Measurements from ENCODE around the gene TMEM259.

Gene TMEM259

GRCh38 chr19:1055886-1056620 is 35.1 kb upstream of the TMEM259 start:
- no peak for DNase-seq (ENCODE audit: low read depth)

DNA sequence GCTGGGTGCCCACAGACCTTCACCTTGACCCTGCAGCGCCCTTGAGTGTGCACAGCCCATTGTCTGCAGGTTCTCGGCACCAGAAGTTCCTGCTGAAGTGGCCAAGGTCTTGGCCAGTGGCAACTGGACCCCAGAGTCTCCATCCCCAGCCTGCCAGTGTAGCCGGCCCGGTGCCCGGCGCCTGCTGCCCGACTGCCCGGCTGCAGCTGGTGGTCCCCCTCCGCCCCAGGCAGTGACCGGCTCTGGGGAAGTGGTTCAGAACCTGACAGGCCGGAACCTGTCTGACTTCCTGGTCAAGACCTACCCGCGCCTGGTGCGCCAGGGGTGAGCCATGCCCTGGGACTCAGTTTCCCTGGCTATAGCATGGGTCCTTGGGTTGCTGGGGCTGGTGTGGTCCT is 34.1 kb upstream of the TMEM259 start:
- DNase-seq (ENCODE audit: low read depth): no peak

GRCh38 chr19:1054102-1055027 is 33.4 kb upstream of the TMEM259 start:
- DNase-seq (ENCODE audit: low read depth): no peak

DNA sequence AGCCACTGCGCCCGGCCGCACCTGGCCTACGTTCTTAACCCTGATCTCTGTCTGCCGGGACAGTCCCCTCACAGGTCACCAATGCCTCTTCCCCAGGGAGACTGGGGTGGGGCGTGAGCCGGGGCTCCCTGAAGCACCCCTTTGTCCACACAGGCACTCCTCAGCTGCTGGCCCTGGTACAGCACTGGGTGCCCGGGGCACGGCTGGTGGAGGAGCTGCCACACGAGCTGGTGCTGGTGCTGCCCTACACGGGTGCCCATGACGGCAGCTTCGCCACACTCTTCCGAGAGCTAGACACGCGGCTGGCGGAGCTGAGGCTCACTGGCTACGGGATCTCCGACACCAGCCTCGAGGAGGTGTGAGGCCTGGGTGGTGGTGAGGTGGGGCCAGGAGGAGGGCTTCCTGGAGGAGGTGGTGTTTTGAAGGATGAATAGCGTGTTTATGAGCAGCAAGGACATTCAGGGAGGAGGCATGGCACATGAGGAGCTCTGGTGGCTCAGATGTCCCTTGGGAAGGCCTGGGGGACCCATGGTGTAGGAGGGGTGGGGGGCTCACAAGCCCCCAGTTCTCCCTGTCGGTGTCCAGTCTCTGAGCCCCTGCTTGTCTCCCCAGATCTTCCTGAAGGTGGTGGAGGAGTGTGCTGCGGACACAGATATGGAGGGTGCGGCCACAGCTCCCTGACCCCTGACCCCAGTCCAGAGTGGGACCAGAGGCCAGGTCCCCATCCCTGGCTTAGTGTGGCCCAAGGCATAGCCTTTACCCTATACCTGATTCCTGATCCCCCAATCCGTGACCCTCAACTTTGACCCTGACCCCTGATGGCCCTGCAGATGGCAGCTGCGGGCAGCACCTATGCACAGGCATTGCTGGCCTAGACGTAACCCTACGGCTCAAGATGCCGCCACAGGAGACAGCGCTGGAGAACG is 32.5 kb upstream of the TMEM259 start:
- DNase-seq (ENCODE audit: low read depth): no peak

DNA sequence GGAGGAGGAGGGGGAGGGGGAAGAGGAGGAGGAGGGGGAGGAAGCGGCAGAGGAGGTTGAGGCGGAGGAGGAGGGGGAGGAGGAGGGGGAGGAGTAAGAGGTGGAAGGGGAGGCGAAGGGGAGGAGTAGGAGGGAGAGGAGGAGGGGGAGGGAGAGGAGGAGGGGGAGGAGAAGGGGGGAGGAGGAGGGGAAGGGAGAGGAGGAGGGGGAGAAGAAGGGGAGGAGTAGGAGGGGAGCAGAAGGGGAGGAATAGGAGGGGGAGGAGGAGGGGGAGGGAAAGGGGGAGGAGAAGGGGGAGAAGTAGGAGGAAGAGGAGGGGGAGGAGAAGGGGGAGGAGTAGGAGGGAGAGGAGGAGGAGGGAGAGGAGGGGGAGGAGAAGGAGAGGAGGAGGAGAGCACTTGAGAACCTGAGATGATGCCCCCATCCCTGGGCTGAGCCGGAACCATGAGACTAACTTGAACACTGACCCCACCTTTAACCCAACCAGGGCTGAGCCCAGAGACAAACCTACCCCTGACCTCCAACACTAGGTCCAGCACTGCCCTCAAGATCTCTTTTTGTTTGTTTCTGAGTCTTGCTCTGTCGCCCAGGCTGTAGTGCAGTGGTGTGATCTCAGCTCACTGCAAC is 31.5 kb upstream of the TMEM259 start:
- no peak for DNase-seq (ENCODE audit: low read depth)

DNA sequence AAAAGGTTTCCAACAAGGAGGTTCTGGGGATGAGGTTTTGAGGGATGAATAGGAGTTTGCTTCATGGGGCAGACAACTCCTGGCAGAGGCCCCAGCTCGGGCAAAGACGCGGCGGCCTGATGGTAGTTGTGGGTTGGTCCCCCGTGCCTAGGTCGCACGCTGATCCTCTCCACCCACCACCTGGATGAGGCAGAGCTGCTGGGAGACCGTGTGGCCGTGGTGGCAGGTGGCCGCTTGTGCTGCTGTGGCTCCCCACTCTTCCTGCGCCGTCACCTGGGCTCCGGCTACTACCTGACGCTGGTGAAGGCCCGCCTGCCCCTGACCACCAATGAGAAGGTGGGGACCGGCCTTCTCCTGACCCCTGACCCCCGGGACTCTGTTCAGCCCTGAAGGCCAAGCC is 30.9 kb upstream of the TMEM259 start:
- no peak for DNase-seq (ENCODE audit: low read depth)

GRCh38 chr19:1050989-1051788 is 30.3 kb upstream of the TMEM259 start:
- no peak for DNase-seq (ENCODE audit: low read depth)

DNA sequence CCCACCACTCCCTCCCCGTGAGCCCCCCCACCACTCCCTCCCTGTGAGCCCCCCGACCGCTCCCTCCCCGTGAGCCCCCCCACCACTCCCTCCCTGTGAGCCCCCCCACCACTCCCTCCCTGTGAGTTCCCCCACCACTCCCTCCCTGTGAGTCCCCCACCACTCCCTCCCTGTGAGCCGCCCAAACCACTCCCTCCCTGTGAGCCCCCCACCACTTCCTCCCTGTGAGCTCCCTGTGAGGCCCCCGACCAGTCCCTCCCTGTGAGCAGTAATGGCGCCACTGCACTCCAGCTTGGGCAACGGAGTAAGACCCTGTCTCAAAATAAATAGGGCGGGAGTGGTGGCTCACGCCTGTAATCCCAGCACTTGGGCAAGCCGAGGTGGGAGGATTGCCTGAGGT is 28.9 kb upstream of the TMEM259 start:
- DNase-seq (ENCODE audit: low read depth): no peak

GRCh38 chr19:1049106-1049505 is 28.2 kb upstream of the TMEM259 start:
- no peak for DNase-seq (ENCODE audit: low read depth)

DNA sequence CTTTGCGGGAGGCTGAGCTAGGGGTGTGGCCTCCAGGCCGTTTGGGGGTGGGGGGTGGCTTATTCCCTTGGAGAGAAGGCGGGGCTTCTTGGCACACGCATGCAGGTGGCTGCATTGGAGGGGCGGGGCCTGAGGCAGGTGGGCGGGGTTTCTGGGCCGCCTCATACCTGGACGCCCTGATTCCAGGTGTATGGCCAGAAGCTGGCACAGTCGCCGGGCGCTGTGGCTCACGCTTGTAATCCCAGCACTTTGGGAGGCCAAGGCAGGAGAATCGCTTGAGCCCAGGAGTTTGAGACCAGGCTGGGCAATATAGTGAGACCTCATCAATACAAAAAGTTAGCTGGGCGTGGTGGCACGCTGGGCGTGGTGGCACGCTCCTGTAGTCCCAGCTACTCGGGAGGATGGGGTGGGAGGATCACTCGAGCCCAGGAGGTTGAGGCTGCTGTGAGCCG is 26.8 kb upstream of the TMEM259 start:
- DNase-seq (ENCODE audit: low read depth): no peak

- DNase-seq (ENCODE audit: low read depth): no peak
These were observed 26.1 kb upstream of the TMEM259 start for GRCh38 chr19:1046836-1047695.

- DNase-seq (ENCODE audit: low read depth): no peak
These were observed 25.2 kb upstream of the TMEM259 start for GRCh38 chr19:1046117-1046626.

GRCh38 chr19:1045247-1045603 is 24.3 kb upstream of the TMEM259 start:
- DNase-seq (ENCODE audit: low read depth): no peak

- DNase-seq (ENCODE audit: low read depth): no peak
These were observed 22.0 kb upstream of the TMEM259 start for GRCh38 chr19:1042689-1043511.

- DNase-seq (ENCODE audit: low read depth): no peak
These were observed 21.1 kb upstream of the TMEM259 start for GRCh38 chr19:1041835-1042685.

- no peak for DNase-seq (ENCODE audit: low read depth)
These were observed 20.4 kb upstream of the TMEM259 start for GRCh38 chr19:1041272-1041834.

- no peak for DNase-seq (ENCODE audit: low read depth)
These were observed 19.8 kb upstream of the TMEM259 start for GRCh38 chr19:1040476-1041271.
